Myocyte (in vitro differentiated cells): ENCODE data around the gene TADA2B. TPM values are rescaled to one million over a fixed set of nuclear protein-coding genes. Genes with fewer than 3 reads are reported as not detected.

ENCODE experiments used
- DNase-seq: peaks from one replicate; pipeline ENCODE4 v3.0.0-alpha.2; 2012; ENCODE audit warnings: low read depth
- total RNA-seq: library from RNA; depleted of rRNA; stranded (reverse); fragments of >200 nt; gene quantifications from 2 replicates; pipeline ENCODE4 v1.2.3, GENCODE V29; 2014

Gene TADA2B
- total RNA-seq, 1 donor from 2014 or later, result 20.6 TPM

DNA sequence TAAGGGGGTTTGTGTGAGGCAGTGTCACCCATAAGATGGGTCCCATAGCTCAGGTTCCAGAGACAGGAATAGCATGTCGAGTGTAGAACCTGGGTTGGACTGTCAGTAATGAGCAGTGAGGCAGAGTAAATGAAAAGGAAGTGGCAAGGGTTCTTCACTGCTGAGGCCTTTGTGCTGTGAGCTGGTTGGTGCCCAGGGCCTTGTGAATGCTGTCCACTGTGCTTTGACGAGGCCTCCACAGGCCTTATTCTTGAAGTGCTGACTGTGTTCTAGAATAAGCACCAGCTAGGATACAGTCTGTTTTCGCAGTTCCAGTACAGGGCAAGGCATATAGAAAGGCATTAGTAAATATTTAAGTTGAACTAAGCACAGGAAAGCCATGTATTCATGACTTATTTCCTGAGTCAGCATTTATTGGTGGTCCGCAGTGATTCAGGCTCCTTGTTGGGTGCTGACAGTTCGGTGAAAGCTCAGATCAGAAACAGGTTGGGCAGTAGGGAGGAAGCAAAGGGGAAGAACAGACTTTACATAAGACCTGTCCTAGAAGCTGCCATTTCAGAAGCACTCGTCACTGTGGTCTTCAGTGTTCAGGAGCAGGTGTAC lies 25.6 kb upstream of the TADA2B start:
- no peak for DNase-seq

DNA sequence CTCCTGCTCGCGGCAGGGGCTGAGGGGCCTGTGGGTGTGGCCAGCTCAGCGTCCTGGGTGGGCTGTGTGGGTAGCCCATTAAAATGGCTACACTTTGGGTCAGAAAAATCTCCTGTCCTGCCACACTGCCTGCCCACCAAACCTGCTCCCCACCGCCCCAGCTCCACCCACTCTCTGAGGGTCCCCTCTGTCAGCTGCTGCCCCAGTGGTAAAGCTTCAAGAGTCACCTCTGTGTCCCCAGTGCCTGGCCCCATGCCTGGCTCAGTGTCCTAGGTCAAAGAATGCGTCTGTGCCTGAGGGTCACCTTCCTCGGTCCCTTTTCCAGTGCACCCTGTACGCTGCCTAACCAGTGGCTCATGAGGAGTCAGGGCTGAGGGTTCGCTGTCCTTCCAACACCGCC lies 24.9 kb upstream of the TADA2B start:
- DNase-seq, result no peak

GRCh38 chr4:7019367-7019766 lies 23.8 kb upstream of the TADA2B start:
- DNase-seq, result no peak

DNA sequence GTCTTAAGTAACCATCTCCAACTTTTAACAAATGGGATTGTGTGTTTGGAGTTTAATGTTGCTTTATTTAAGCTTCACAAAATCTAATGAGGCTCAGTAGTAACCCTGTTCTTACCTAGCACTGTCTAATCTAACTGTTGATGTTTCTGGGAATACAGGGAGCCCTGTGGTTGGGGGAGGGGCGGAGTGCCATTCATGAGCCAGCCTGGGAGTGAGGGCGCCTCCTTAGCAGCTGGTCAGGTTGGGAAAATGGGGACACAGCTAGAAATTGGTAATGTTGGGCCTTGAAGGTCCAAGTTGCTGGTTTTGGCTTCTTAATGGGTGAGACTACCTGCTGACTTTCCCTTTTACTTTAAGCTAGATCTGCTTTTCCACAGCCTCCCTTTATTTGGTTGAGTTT lies 22.9 kb upstream of the TADA2B start:
- DNase-seq, result no peak

GRCh38 chr4:7020856-7021255 lies 22.3 kb upstream of the TADA2B start:
- DNase-seq, result no peak

DNA sequence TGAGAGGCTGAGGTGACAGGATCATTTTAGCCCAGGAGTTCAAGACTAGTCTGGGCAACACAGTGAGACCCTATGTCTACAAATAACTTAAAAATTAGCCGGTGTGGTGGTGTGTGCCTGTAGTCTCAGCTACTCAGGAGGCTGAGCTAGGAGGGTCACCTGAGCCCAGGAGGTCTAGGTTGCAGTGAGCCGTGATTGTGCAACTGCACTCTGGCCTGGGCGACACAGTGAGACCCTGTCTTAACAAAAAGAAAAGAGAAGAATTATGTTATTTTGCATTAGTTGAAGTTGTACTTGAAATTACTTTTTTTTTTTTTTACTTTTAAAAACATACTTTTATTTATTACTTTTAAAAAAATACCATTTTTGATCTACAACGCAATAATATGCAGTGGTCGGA lies 21.8 kb upstream of the TADA2B start:
- no peak for DNase-seq

GRCh38 chr4:7021930-7022664 lies 21.1 kb upstream of the TADA2B start:
- DNase-seq, result peak; percentile 46

GRCh38 chr4:7023486-7023885 lies 19.7 kb upstream of the TADA2B start:
- DNase-seq, result no peak

- no peak for DNase-seq
Observed at GRCh38 chr4:7023901-7024300, 19.3 kb upstream of the TADA2B start.

DNA sequence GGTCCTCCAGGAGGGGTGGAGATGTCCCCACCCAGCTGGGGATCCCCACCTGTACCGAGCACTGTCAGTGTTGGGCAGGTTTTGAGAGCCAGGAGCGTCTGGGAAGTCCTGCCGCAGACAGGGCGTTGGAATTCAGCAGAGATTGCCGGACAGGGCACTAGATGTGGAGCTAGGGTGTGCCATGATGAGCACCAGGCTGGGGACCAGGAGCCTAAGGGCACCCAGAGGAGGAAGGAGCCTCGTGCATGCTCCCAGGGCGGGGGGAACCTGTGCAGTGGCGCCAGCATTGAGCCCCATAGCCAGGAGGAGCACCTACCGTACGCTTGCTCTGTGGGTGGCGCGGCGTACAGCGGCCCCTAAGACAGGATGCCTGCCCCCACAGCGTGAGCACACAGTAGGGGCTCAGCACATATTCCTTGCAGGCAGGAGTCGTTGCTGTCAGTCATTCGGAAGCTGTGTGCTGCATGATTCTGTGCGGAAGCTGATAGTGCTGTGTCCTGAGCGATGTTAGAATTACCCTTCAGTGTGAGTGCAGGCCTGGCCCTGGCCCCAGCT lies 18.8 kb upstream of the TADA2B start:
- no peak for DNase-seq

DNA sequence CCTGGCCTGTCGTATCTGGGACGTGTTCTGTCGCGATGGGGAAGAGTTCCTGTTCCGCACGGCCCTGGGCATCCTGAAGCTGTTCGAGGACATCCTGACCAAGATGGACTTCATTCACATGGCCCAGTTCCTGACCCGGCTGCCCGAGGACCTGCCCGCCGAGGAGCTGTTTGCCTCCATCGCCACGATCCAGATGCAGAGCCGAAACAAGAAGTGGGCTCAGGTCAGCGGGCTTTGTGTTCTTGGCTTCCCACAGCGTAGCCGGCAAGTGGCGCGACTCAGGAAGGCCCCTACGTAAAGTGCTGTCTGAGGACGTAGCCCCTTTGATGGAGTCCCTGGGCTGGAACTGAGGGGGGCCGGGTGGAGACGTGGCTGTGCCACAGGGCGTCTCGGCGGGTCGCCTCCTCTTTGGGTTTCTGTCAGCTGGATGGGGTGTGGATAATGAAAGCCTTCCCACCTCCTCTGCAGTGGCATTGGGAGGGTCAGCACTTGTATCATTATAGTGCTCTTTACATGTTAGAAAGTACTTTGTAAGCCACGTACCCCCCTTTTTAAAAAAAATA lies 18.1 kb upstream of the TADA2B start:
- no peak for DNase-seq

DNA sequence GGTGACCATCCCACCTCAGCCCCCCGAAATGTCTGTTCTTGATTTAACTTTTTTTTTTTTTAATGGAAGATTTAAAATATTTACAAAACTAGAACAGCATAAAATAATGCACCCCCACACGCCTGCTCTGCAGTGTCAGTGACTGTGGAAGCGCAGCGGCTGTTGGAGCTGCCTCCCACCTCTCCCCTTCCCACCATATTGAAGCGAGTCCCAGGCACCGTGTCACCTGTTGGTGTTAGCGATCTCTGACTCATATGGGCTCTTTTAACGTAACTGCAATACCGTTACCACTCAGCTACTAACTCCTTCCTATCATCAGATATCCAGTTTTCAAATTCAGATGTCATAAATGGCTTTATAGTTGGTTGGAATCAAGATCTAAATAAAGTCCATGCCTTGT lies 17.1 kb upstream of the TADA2B start:
- no peak for DNase-seq

GRCh38 chr4:7027284-7027683 lies 15.9 kb upstream of the TADA2B start:
- no peak for DNase-seq

GRCh38 chr4:7027913-7028312 lies 15.3 kb upstream of the TADA2B start:
- no peak for DNase-seq

- DNase-seq, result no peak
Observed at GRCh38 chr4:7029212-7029611, 14.0 kb upstream of the TADA2B start.

GRCh38 chr4:7029921-7030320 lies 13.3 kb upstream of the TADA2B start:
- DNase-seq, result no peak

DNA sequence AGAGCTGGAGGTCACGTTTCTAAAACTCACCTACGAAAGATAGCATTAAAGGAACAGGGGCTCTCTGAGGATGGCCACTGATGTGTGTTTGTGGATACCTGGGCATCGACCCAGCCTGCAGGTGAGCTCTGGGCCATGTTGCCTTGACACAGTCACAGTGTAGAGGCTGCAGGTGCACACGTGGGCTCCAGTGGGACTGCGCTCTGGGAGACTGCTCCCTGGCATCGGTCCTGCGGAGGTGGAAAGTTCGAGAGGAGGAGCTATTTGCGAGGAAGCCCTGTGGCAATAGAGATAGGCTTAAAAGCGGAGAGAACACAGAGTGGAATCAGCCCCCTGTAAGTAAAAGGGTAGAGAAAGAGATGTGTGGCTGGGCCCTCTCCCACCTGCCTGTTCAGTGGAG lies 12.3 kb upstream of the TADA2B start:
- no peak for DNase-seq

DNA sequence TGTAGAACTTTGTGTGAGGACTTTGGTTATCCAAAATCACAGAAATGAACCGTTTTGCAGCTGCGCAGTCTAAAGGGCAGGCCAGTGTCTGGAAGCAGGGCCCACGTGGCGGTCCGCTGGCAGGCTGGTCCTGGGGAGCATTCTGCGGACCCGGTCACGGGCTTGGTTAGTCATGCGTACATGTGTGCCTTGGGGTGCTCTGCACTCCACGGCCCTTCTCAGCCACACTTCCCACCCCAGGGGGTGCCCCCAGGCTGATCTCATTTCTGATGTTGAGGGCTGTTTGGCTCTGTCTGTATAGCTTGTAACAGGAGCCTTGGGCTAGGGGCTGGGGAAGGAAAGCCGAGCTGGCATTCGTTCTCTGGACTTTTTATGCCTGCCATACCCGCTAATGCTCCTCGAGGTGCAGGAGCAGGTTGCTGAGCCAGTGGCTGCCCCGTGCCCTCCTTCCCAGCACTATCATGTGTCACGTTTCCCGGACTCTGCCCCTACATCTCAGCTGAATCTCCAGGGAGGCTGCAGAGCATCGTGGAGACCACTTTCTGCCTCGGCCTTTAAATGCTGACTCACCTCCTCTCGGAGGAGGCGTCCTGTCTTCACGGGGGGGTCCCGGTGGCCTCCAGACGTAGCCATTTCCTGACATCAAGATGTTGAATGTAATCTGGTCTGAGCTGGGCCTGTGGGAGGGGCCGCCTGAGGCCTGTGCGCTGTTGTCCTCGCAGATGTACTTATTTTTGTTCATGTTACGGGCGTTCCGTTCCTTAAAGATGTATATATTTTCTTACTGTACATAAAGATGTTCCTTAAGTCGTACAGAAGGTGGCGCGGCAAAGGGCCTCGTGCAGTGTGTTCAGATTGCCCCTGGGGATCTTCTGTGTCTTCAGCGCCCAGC lies 11.4 kb upstream of the TADA2B start:
- DNase-seq, result no peak

GRCh38 chr4:7032596-7032995 lies 10.6 kb upstream of the TADA2B start:
- no peak for DNase-seq

DNA sequence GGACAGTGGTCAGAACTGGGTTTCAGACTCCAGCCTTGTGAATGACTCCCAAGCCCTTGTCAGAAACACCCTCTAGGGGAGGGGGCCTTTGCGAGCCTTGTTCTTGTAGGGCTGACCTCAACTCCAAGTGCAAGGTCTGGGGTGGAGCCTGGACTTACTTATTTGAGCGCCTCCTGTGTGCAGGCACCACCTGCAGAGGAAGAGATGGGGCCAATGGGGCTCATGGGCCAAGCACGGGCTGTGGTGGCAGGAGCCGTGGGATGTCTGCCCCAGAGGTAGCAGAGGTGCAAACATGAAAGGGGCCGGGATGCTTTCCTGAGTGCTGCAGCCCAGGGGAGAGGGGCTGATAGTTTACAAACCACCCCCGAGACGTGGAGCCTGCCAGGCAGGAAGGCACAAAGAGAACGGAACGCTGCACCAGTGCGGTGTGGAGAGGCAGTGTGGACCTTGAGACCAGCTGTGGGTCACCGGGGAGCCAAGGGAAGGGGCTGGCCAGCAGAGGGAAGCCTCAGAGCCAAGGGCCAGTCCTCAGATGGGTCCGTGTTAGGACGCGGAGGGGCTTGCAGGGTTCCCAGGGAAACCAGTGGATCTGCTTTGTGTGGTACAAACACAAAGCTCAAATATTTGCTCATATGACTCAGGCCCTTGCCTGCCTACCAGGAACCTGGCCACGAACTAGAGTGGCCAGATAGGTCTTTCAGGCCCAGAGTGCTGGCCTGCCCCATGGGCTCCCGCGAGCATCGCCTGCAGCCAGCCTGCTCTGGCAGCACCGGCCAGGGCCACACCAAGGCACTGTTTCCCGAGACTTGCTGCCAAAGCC lies 8.7 kb upstream of the TADA2B start:
- peak; percentile 13 for DNase-seq

GRCh38 chr4:7037425-7037824 lies 5.7 kb upstream of the TADA2B start:
- no peak for DNase-seq
